ENCODE results near the gene IGFL4.

Gene IGFL4

GRCh38 chr19:46020819-46021125, 20.0 kb downstream of the IGFL4 start:
- no peak for DNase-seq (ENCODE audit: low spot score)

- no peak for DNase-seq (ENCODE audit: low spot score)
Observed at GRCh38 chr19:46019270-46019669, 21.5 kb downstream of the IGFL4 start.

- DNase-seq (ENCODE audit: low spot score) = no peak
Observed at GRCh38 chr19:46018729-46019251, 22.0 kb downstream of the IGFL4 start.

- DNase-seq (ENCODE audit: low spot score) = no peak
Observed at GRCh38 chr19:46017874-46018675, 22.7 kb downstream of the IGFL4 start.

DNA sequence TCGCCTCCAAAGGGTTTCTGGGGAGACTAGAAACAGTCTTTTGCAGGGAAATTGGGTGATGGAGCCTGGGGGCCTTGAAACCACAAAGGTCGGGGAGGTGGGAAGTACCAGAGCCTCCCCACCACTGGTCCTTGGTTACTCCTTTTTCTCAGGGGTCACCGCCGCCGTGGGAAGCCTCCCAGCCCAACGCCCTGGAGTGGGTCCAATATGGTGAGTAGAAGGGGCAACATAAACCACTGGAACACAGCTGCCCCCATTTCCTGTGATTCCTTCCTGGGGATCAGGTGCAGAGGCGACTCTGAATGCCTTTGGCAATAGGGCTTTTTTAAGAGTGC, 23.7 kb downstream of the IGFL4 start:
- DNase-seq (ENCODE audit: low spot score) = no peak

GRCh38 chr19:46016426-46017094, 24.2 kb downstream of the IGFL4 start:
- DNase-seq (ENCODE audit: low spot score) = peak; percentile 78

- no peak for DNase-seq (ENCODE audit: low spot score)
Observed at GRCh38 chr19:46015687-46016425, 24.9 kb downstream of the IGFL4 start.

GRCh38 chr19:46014941-46015686, 25.7 kb downstream of the IGFL4 start:
- DNase-seq (ENCODE audit: low spot score) = peak; percentile 84

GRCh38 chr19:46014534-46014933, 26.3 kb downstream of the IGFL4 start:
- no peak for DNase-seq (ENCODE audit: low spot score)

DNA sequence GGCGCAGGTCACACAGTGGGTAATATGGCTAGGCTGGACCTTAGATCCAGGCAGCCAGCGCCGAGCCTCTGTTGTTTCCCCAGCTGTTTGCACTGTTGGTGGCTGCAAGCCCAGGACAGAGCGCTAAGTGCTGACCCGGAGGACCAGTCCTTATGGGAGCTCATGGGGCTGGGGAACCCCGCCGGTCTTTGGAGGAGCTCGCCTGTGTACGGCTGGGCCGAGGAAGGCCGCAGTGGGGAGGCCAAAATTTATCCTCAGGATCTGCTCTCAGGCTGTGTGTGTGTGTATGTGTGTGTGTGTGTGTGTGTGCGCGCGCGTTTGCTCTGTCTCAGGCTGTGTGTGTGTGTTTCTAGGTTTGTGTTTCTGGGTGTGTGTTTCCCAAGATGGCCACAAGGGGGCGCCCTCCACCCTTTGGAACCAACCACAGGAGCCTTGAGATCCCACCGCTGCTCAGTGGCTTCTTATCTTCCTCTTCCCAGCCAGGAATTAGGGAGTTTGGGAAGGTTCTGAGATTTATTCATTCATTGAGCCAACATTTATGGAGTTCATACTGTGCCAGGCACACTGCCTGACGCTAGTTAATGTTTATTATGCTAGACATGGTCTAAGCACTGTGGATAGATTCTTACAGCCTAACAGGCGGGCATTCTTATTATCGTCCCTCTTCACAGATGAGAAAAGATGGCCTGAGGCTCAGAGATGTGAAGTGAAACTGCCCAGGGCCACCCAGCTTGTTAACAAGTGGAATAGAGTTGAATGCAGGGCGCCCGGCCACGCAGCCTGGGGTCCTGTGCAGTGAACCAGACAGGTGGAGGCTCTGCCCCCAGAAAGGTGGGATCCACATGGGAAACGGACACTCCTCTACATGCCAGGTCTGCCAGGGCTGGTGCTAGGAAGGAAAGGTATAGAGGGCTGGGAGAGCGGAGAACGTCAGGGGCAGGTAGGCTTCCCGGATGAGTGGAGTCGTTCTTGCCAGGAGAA, 31.0 kb downstream of the IGFL4 start:
- DNase-seq (ENCODE audit: low spot score) = peak; percentile 70

DNA sequence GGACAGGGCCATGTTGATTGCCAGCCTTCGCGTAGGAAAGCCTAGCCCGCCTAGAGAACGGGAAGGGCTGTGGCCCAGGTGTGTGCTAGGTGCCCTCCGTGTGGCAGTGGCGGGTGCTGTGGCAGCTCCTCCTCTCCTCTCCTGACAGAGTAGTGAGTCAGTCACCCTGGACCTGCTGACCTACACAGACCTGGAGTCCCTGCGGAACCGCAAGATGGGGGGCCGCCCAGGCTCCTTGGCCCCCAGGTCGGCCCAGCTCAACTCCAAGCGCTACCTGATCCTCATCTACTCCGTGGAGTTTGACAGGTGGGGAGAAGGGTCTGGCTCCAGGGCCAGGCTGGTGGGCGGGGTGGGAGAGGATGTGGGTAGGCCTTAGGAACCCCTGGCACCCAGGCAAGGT, 34.4 kb downstream of the IGFL4 start:
- no peak for DNase-seq (ENCODE audit: low spot score)

DNA sequence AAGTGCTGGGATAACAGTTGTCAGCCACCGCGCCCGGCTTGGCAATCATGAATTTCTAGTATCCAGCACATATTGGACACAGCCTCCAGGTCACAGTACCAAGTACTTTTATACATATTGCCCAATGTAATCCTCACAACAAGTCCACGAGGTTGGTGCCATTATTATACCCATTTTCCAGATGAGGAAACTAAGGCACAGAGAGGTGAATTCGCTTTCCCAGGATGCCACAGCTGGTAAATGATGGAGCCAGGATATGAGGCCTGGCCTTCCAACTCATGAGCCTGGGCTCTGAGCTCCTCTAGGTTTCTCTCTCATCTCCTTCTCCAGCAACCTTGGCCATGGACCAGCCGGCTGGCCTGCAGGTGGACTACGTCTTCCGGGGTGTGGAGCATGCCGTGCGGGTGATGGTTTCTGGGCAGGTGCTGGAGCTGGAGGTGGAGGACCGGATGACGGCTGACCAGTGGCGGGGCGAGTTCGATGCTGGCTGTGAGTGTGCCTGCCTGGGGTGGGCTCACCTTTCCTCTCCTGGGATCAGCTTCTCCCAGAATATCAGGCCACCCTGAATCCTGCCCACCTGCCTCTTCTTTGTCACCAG, 38.0 kb downstream of the IGFL4 start:
- DNase-seq (ENCODE audit: low spot score) = no peak

- DNase-seq (ENCODE audit: low spot score) = no peak
Observed at GRCh38 chr19:46000491-46001246, 40.1 kb downstream of the IGFL4 start.

DNA sequence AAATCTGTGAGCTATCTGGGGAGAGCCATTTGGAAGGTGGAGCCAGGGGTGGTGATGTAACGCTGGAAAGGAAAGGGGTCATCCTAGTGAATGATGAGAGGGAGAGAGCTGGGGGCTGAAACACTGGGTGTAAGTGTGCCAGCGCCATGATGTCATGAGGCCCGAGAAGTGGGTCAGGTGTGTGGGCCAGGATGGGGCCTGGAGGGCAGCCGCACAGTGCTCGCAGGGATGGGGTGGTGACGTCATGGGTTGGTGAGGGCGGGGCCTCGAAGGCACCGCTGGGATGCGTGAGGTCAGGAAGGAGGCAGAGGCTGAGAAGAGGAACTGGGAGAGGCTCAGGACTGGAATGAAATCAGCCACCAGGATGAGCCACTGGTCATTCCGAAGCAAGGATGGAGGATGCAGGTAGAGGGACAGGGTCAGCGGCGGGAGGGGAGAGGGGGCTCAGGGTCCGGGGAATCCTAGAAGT, 41.1 kb downstream of the IGFL4 start:
- DNase-seq (ENCODE audit: low spot score) = no peak

GRCh38 chr19:45998834-45999233, 42.0 kb downstream of the IGFL4 start:
- no peak for DNase-seq (ENCODE audit: low spot score)

GRCh38 chr19:45996933-45997332, 43.9 kb downstream of the IGFL4 start:
- DNase-seq (ENCODE audit: low spot score) = no peak

DNA sequence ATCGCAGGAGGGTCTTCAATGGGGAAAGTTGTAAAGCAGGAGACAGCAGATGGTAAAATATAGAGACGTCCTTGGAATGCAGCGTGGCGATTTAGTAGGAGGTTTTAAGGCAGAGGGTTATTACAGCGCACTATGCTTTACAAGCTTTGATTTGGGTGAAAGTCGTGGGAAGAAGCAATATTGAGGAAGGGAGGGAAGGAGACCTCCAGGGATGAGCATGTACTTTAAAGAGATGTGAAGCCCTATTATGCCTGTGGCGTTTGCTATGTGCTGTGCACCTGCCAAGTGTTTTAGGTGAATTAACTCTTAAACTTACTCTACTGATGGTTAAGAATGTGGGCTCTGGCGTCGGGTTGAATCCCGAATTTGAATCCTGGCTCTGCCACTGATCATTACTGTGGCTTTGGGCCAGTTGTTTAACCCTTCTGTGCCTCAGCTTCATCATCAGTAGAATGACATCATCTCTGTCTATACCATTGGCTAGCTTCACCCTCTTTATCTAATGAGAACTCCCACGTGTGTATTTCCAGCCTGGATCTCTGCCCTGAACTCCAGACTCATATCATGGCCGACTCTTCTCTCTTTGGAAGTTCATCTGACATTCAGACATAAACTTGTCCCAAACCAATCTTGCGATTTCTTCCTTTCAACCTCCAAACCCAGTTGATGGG, 45.0 kb downstream of the IGFL4 start:
- peak; percentile 79 for DNase-seq (ENCODE audit: low spot score)

DNA sequence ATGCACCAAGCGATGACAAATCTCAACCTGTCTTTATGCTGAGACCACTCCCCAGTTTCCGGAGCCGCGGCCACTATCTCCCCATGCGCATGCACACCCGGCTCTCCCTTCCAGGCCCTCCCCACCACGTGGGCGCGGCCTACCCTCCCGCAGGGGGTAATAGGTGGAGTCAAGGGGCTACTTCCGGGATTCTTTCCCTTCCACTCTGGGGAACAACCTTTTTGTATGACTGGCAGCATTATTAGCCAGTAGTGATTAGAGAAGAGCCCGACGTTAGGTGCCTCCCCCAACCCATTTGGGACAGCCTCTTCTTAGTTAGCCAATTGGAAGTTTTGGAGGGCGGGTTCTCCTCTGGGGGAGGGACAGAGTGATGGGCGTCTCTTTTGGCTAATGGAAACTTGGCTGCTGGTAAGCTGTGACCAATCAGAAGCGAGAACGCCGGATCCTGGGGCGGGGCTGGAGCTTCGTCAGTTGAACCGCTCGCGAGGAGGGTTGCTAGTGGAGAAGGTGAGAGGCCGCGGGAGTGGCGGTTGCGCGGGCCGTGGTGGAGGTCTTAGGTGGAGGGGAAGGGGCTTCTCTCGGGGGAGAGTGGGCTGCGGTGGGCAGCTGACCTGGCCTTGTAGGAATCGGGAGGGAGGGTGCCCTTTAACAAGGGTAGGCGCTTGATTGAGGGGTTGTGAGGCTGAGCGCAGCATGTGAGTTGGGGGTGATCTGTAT, 45.6 kb downstream of the IGFL4 start, which contains the start of gene CCDC61:
TSS of gene CCDC61 (plus strand) at position 470 of the 717 bp plus-strand sequence. CDS start 7,552 bp downstream, outside the sequence.
- peak; percentile 99 for DNase-seq (ENCODE audit: low spot score)
